Right lobe of liver (tissue), 4 donors: ENCODE measurements around the gene CBLL1.

Experiments
- CTCF ChIP-seq, 4 donors: fragments of 200-600 bp in 3 of 4; fragments of 450-650 bp in 1 of 4; IDR thresholded peaks; one replicate each; pipeline versions ENCODE4 v1.5.1 to v1.8.0; 2016 to 2022; ENCODE audit warnings: antibody characterized with exemption in 4 of 4, mild to moderate bottlenecking in 2 of 4
- POLR2A ChIP-seq: fragments of 450-650 bp; IDR thresholded peaks from one replicate; pipeline ENCODE4 v1.6.1; 2017; ENCODE audit warnings: antibody characterized with exemption, mild to moderate bottlenecking
- donor health status: DM: no; HTN: no; CAD: no.
- donor health status: DM: no; HTN: no; CAD: no.
- donor health status: DM: no; HTN: yes; CAD: no.

- TF ChIP-seq CTCF (IDR thresholded peaks at IDR 0.05) (no peak), POLR2A (no peak)
Observed at GRCh38 chr7:107758667-107759066, 14.7 kb downstream of the CBLL1 start.
